ENCODE measurements around the gene CYP4F11. TPM values are rescaled to one million over a fixed set of nuclear protein-coding genes. Genes with fewer than 3 reads are reported as not detected.

The CYP4F11 gene
- total RNA-seq, 2 donors from 2014 or later, result 6.7 to 8.1 TPM

GRCh38 chr19:15971224-15971780, 37.0 kb upstream of the CYP4F11 start:
- Histone ChIP-seq H3K9ac (ENCODE audit: low read depth in 2 of 2, low read length in 2 of 2) (no peak overlapping the region), H3K9me3 (no peaks in the 10 kb centered on the region), H3K27me3 (no peaks in the 10 kb centered on the region), H3K4me3 (no peak overlapping the region), H3K36me3 (no peaks in the 10 kb centered on the region), H3K27ac (no peak overlapping the region), H3K4me1 (no peaks in the 10 kb centered on the region)
- DNase-seq, result no peak
- TF ChIP-seq CTCF (IDR thresholded peaks at IDR 0.05), result no peak
- intact Hi-C loops (cut with DNase I), result no loop called here

GRCh38 chr19:15964231-15964630, 29.9 kb upstream of the CYP4F11 start:
- H3K27me3 ChIP-seq, result no peaks in the 10 kb centered on the region
- H3K4me1 ChIP-seq, result no peaks in the 10 kb centered on the region
- no peak for TF ChIP-seq CTCF (IDR thresholded peaks at IDR 0.05)
- H3K9me3 ChIP-seq, result no peaks in the 10 kb centered on the region
- no peaks in the 10 kb centered on the region for H3K36me3 ChIP-seq
- DNase-seq, result no peak
- no peak overlapping the region for H3K4me3 ChIP-seq
- H3K27ac ChIP-seq, result no peak overlapping the region
- no peak overlapping the region for H3K9ac ChIP-seq (ENCODE audit: low read depth in 2 of 2, low read length in 2 of 2)
- intact Hi-C loops (cut with DNase I), result no loop called here

GRCh38 chr19:15962319-15962718, 28.0 kb upstream of the CYP4F11 start:
- intact Hi-C loops (cut with DNase I), result no loop called here
- H3K4me3 ChIP-seq, result no peak overlapping the region
- H3K27ac ChIP-seq, result no peak overlapping the region
- no peaks in the 10 kb centered on the region for H3K4me1 ChIP-seq
- H3K36me3 ChIP-seq, result no peaks in the 10 kb centered on the region
- TF ChIP-seq CTCF (IDR thresholded peaks at IDR 0.05), result no peak
- no peak for DNase-seq
- H3K9me3 ChIP-seq, result no peaks in the 10 kb centered on the region
- no peak overlapping the region for H3K9ac ChIP-seq (ENCODE audit: low read depth in 2 of 2, low read length in 2 of 2)
- no peaks in the 10 kb centered on the region for H3K27me3 ChIP-seq

GRCh38 chr19:15954820-15955219, 20.5 kb upstream of the CYP4F11 start:
- no peaks in the 10 kb centered on the region for H3K9me3 ChIP-seq
- no peaks in the 10 kb centered on the region for H3K27me3 ChIP-seq
- H3K4me1 ChIP-seq, result no peaks in the 10 kb centered on the region
- no peak overlapping the region for H3K9ac ChIP-seq (ENCODE audit: low read depth in 2 of 2, low read length in 2 of 2)
- DNase-seq, result no peak
- TF ChIP-seq CTCF (IDR thresholded peaks at IDR 0.05), result no peak
- H3K36me3 ChIP-seq, result no peaks in the 10 kb centered on the region
- H3K4me3 ChIP-seq, result no peak overlapping the region
- no peak overlapping the region for H3K27ac ChIP-seq
- intact Hi-C loops (cut with DNase I), result no loop called here

GRCh38 chr19:15948223-15949058, 14.1 kb upstream of the CYP4F11 start, which contains the start of gene OR10H4:
OR10H4 (plus strand) TSS chr19:15949008; CDS start chr19:15949008, 0 bp downstream.
- Histone ChIP-seq H3K27me3 (no peaks in the 10 kb centered on the region), H3K4me1 (no peaks in the 10 kb centered on the region), H3K9ac (ENCODE audit: low read depth in 2 of 2, low read length in 2 of 2) (no peak within 1 kb of the TSS), H3K27ac (no peak within 1 kb of the TSS), H3K36me3 (no peaks in the 10 kb centered on the region), H3K9me3 (no peaks in the 10 kb centered on the region), H3K4me3 (no peak within 1 kb of the TSS)
- no peak for TF ChIP-seq CTCF (IDR thresholded peaks at IDR 0.05)
- no peak for DNase-seq
- intact Hi-C loops (cut with DNase I), result no loop called here

All from colonic mucosa (tissue), 4 donors.